ENCODE results near the gene CNTN4. TPM values are rescaled to one million over a fixed set of nuclear protein-coding genes. Genes with fewer than 3 reads are reported as not detected.

CNTN4 gene
- total RNA-seq, 1 experiment from 2014 or later: 51.3 TPM

GRCh38 chr3:2516762-2517441 is 418.2 kb downstream of the CNTN4 start:
- Histone ChIP-seq H3K9me3 (no peaks in the 10 kb centered on the region), H3K27me3 (replicated peaks; ENCODE audit: control insufficient read depth, insufficient read depth, low read length) (no peaks in the 10 kb centered on the region), H3K36me3 (ENCODE audit: control insufficient read depth, insufficient read depth, low read length) (no peaks in the 10 kb centered on the region), H3K4me1 (peaks cover 9% of the 10 kb centered on the region), H3K4me3 (ENCODE audit: low read depth, low read length) (no peak overlapping the region)
- peaks cover 21% of the 10 kb centered on the region for H3K4me1 Mint-ChIP-seq (ENCODE audit: low read depth, unreplicated experiment)
- no peaks in the 10 kb centered on the region for H3K9me3 Mint-ChIP-seq (ENCODE audit: unreplicated experiment)
- no peaks in the 10 kb centered on the region for H3K36me3 Mint-ChIP-seq (ENCODE audit: insufficient read depth, unreplicated experiment)
- peaks cover 3% of the 10 kb centered on the region for H3K27me3 Mint-ChIP-seq (ENCODE audit: insufficient read depth, unreplicated experiment)
- DNase-seq: no peak
- H3K27ac Mint-ChIP-seq (ENCODE audit: unreplicated experiment): no peak overlapping the region
- no peak overlapping the region for H3K4me3 Mint-ChIP-seq (ENCODE audit: unreplicated experiment)
- no TSS peak for BruUV-seq (replicated peaks)
- ChIA-PET POLR2A (no interaction called here), CTCF (no interaction called here)
- intact Hi-C loops (cut with micrococcal nuclease; ENCODE audit: unreplicated experiment): no loop called here
- TF ChIP-seq CTCF (IDR thresholded peaks at IDR 0.05; ENCODE audit: insufficient read depth in 1 of 2, low read depth in 1 of 2, low read length in 1 of 2, severe bottlenecking in 1 of 2, unreplicated experiment in 1 of 2): no peak

- no peak for DNase-seq
- peaks cover 21% of the 10 kb centered on the region for H3K4me1 Mint-ChIP-seq (ENCODE audit: low read depth, unreplicated experiment)
- intact Hi-C loops (cut with micrococcal nuclease; ENCODE audit: unreplicated experiment): no loop called here
- no peaks in the 10 kb centered on the region for H3K36me3 Mint-ChIP-seq (ENCODE audit: insufficient read depth, unreplicated experiment)
- BruUV-seq (replicated peaks): no TSS peak
- no peaks in the 10 kb centered on the region for H3K27me3 ChIP-seq (replicated peaks; ENCODE audit: control insufficient read depth, insufficient read depth, low read length)
- H3K4me1 ChIP-seq: peaks cover 9% of the 10 kb centered on the region
- ChIA-PET POLR2A (no interaction called here), CTCF (no interaction called here)
- peaks cover 3% of the 10 kb centered on the region for H3K27me3 Mint-ChIP-seq (ENCODE audit: insufficient read depth, unreplicated experiment)
- H3K4me3 Mint-ChIP-seq (ENCODE audit: unreplicated experiment): no peak overlapping the region
- H3K4me3 ChIP-seq (ENCODE audit: low read depth, low read length): no peak overlapping the region
- H3K27ac Mint-ChIP-seq (ENCODE audit: unreplicated experiment): no peak overlapping the region
- H3K9me3 ChIP-seq: no peaks in the 10 kb centered on the region
- H3K36me3 ChIP-seq (ENCODE audit: control insufficient read depth, insufficient read depth, low read length): no peaks in the 10 kb centered on the region
- TF ChIP-seq CTCF (IDR thresholded peaks at IDR 0.05; ENCODE audit: insufficient read depth in 1 of 2, low read depth in 1 of 2, low read length in 1 of 2, severe bottlenecking in 1 of 2, unreplicated experiment in 1 of 2): no peak
- H3K9me3 Mint-ChIP-seq (ENCODE audit: unreplicated experiment): no peaks in the 10 kb centered on the region
Measured at GRCh38 chr3:2517500-2518172, 419.0 kb downstream of the CNTN4 start.

- Mint-ChIP-seq H3K36me3 (ENCODE audit: insufficient read depth, unreplicated experiment) (no peaks in the 10 kb centered on the region), H3K4me3 (ENCODE audit: unreplicated experiment) (no peak overlapping the region), H3K27ac (ENCODE audit: unreplicated experiment) (no peak overlapping the region), H3K9me3 (ENCODE audit: unreplicated experiment) (no peaks in the 10 kb centered on the region), H3K4me1 (ENCODE audit: low read depth, unreplicated experiment) (no peaks in the 10 kb centered on the region), H3K27me3 (ENCODE audit: insufficient read depth, unreplicated experiment) (no peaks in the 10 kb centered on the region)
- Histone ChIP-seq H3K9me3 (no peaks in the 10 kb centered on the region), H3K27me3 (replicated peaks; ENCODE audit: control insufficient read depth, insufficient read depth, low read length) (no peaks in the 10 kb centered on the region), H3K4me3 (ENCODE audit: low read depth, low read length) (no peak overlapping the region), H3K4me1 (0 out of 2 replicates have a peak, but pooled peaks cover 10% of the 10 kb centered on the region), H3K36me3 (ENCODE audit: control insufficient read depth, insufficient read depth, low read length) (no peaks in the 10 kb centered on the region)
- ChIA-PET POLR2A (no interaction called here), CTCF (interaction anchor here (0.7 kb wide), 1 partner anchor 731 kb away, joined by 3 read pairs; no protein-coding TSS in a partner anchor)
- no peak for DNase-seq
- no peak for TF ChIP-seq CTCF (IDR thresholded peaks at IDR 0.05; ENCODE audit: insufficient read depth in 1 of 2, low read depth in 1 of 2, low read length in 1 of 2, severe bottlenecking in 1 of 2, unreplicated experiment in 1 of 2)
- BruUV-seq (replicated peaks): no TSS peak
- intact Hi-C loops (cut with micrococcal nuclease; ENCODE audit: unreplicated experiment): no loop called here
Measured at GRCh38 chr3:2523281-2523836, 424.7 kb downstream of the CNTN4 start.
